Erythroblast (primary cell): Measurements from ENCODE around the gene TMEM161B.

ENCODE experiments used
- GATA1 ChIP-seq: IDR thresholded peaks from 2 replicates; pipeline ENCODE4 v1.6.1; 2011; ENCODE audit warnings: low read depth, mild to moderate bottlenecking, control low read depth, low read length, moderate library complexity
- POLR2A ChIP-seq: IDR thresholded peaks from 2 replicates; pipeline ENCODE4 v1.6.1; 2011; ENCODE audit warnings: mild to moderate bottlenecking, low read length

DNA sequence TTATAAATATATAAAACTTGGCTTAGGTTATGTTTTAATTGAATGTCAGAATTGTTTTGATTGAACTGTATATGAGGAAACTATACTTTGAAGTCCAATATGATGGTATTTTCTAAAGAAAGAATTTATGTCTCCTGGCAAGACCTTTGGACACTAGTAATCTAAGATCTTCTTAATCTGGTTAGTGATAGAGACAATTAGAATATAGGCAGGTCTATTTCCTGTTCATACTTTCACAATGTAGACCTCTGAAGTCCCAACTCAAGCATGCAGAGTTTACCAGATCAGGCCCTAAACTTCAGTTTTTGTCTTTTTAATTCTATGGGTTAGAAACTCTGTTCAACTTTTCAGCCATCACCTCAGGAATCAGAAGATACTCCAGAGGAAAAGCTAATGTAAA lies 6.9 kb upstream of the TMEM161B start:
- no peak for TF ChIP-seq POLR2A
- TF ChIP-seq GATA1: no peak
